PC-9 (cell line): ENCODE results near the gene ADGRD2.

Experiments
- CTCF ChIP-seq: fragments of 200-600 bp; sonication (generic); conservative IDR thresholded peaks from 2 replicates; pipeline ENCODE4 v1.6.1; 2017; ENCODE audit warnings: mixed run types, antibody characterized with exemption, mild to moderate bottlenecking, moderate library complexity
- EZH2 ChIP-seq: fragments of 200-600 bp; sonication (generic); IDR thresholded peaks from 2 replicates; pipeline ENCODE4 v1.8.0; 2017; ENCODE audit warnings: antibody characterized with exemption, low read depth

GRCh38 chr9:124453586-124454191 lies 3.4 kb downstream of the ADGRD2 start:
- no peak for TF ChIP-seq CTCF
- TF ChIP-seq EZH2, result no peak
